ENCODE measurements around the gene ABHD16B.

DNA sequence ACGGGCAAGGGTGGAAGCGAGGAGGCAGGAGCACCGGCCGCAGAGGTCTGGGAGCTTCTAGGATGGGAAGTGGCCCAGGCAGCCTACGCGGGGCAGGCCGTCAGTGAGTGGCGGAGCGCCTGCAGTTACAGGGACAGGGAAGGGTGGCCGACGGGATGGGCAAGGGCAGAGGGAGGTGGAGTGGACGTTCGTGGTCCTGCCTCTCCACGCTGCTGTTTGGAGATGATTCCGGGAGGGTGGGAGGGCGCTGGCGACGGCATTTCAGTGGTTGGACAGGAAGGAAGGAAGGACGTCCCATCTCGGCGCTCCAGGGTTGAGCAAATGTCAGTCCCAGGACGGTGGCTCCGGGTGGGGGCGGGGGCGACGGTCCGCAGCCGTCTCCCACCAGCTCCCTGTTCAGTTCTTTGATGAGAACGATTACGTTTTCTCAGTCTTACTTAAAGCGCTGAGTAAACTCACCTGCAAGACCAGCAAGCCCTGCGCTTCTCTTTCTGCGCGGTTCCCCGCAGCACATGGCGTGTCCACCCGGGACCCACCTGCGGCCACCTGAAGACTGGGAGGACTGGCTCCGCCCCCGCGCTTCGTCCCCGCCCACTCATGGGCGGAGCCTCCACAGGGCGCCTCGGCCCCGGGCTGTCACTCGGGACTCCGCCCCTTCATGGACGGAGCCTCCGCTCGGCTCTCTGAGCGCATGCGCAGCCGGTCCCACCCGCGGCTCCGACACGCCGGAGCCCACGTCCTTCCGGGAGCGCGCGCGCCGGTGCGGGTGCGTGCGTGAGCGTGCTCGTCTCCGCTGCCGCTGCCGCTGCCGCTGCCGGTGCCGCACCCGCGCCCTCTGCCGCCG lies 33.3 kb downstream of the ABHD16B start, which contains the start of gene DNAJC5:
- TF ChIP-seq, protein P1, sequence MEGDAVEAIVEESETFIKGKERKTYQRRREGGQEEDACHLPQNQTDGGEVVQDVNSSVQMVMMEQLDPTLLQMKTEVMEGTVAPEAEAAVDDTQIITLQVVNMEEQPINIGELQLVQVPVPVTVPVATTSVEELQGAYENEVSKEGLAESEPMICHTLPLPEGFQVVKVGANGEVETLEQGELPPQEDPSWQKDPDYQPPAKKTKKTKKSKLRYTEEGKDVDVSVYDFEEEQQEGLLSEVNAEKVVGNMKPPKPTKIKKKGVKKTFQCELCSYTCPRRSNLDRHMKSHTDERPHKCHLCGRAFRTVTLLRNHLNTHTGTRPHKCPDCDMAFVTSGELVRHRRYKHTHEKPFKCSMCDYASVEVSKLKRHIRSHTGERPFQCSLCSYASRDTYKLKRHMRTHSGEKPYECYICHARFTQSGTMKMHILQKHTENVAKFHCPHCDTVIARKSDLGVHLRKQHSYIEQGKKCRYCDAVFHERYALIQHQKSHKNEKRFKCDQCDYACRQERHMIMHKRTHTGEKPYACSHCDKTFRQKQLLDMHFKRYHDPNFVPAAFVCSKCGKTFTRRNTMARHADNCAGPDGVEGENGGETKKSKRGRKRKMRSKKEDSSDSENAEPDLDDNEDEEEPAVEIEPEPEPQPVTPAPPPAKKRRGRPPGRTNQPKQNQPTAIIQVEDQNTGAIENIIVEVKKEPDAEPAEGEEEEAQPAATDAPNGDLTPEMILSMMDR (conservative IDR thresholded peaks at IDR 0.05 in 1 of 2, IDR thresholded peaks at IDR 0.05 in 1 of 2; ENCODE audit: extremely low read depth in 1 of 2, insufficient read depth in 1 of 2, low read depth in 1 of 2, low read length in 2 of 2), result no peak
- TF ChIP-seq EZH2 (IDR thresholded peaks at IDR 0.05; ENCODE audit: borderline replicate concordance, low read length), result no peak
